GM19372 (cell line): ENCODE data around the gene NDUFC2.
"Not testable (repeated sequence)": the region's sequence is repeated elsewhere in the genome, so short reads cannot be mapped to it uniquely, and the experiment has no call there.

Source experiments
- ATAC-seq: cut with Tn5 transposase; IDR thresholded peaks from one replicate; pipeline ENCODE4 v1.9.1; 2021; ENCODE audit warnings: mild to moderate bottlenecking, low read depth, moderate library complexity; ENCODE audit not compliant: unreplicated experiment

Gene NDUFC2

GRCh38 chr11:78056093-78056492, 23.6 kb downstream of the NDUFC2 start:
- no peak for ATAC-seq

GRCh38 chr11:78054971-78055370, 24.7 kb downstream of the NDUFC2 start:
- ATAC-seq, result no peak

GRCh38 chr11:78050964-78051831, 28.5 kb downstream of the NDUFC2 start:
- ATAC-seq, result no peak

- ATAC-seq, result no peak
These were observed 30.3 kb downstream of the NDUFC2 start for GRCh38 chr11:78049348-78049747.

- ATAC-seq, result no peak
These were observed 31.1 kb downstream of the NDUFC2 start for GRCh38 chr11:78048561-78048960.

- ATAC-seq, result no peak
These were observed 33.2 kb downstream of the NDUFC2 start for GRCh38 chr11:78046486-78046854.

- ATAC-seq, result no peak
These were observed 33.7 kb downstream of the NDUFC2 start for GRCh38 chr11:78045851-78046485.

GRCh38 chr11:78044706-78045105, 35.0 kb downstream of the NDUFC2 start:
- no peak for ATAC-seq

- ATAC-seq, result no peak
These were observed 37.7 kb downstream of the NDUFC2 start for GRCh38 chr11:78041843-78042440.

- not testable (repeated sequence) for ATAC-seq
These were observed 38.3 kb downstream of the NDUFC2 start for GRCh38 chr11:78041380-78041719.

- ATAC-seq, result no peak
These were observed 38.8 kb downstream of the NDUFC2 start for GRCh38 chr11:78040691-78041379.

GRCh38 chr11:78039919-78040671, 39.6 kb downstream of the NDUFC2 start:
- ATAC-seq, result peak; percentile 67

- peak; percentile 12 for ATAC-seq
These were observed 40.2 kb downstream of the NDUFC2 start for GRCh38 chr11:78039391-78039918.

GRCh38 chr11:78038697-78039313, 40.9 kb downstream of the NDUFC2 start:
- no peak for ATAC-seq

GRCh38 chr11:78037825-78038620, 41.6 kb downstream of the NDUFC2 start:
- ATAC-seq, result no peak

GRCh38 chr11:78037056-78037455, 42.6 kb downstream of the NDUFC2 start:
- ATAC-seq, result no peak

GRCh38 chr11:78036313-78036712, 43.3 kb downstream of the NDUFC2 start:
- no peak for ATAC-seq

GRCh38 chr11:78034623-78035022, 45.0 kb downstream of the NDUFC2 start:
- no peak for ATAC-seq

- ATAC-seq, result no peak
These were observed 46.6 kb downstream of the NDUFC2 start for GRCh38 chr11:78033040-78033439.
